H1 (cell line): ENCODE measurements around the gene FCHSD1. TPM values are rescaled to one million over a fixed set of nuclear protein-coding genes. Genes with fewer than 3 reads are reported as not detected.

Source experiments
- CTCF ChIA-PET: fragments of 300-600 bp; sonication (Branson Sonifier 250); formaldehyde crosslinking; loops from one replicate; lab custom pipeline; 2021; ENCODE audit not compliant: partially characterized antibody; lab: Charles Lee
- POLR2A ChIA-PET: fragments of 300-600 bp; sonication (Branson Sonifier 250); formaldehyde crosslinking; loops from one replicate; lab custom pipeline; 2021; ENCODE audit warnings: inconsistent platforms; ENCODE audit not compliant: partially characterized antibody; lab: Charles Lee
- DNase-seq, 2 experiments: peaks; one replicate each; pipeline versions ENCODE4 v3.0.0 to v3.0.0-alpha.2; 2010 to 2022; ENCODE audit warnings: low spot score in 2 of 2, low read depth in 1 of 2, mixed read lengths in 1 of 2
- FAIRE-seq: peaks from 2 replicates; lab custom pipeline; 2011; peaks lifted over from hg19 to GRCh38; lab: Jason Lieb, UNC
- H2AFZ ChIP-seq: 2 replicates; pipeline ENCODE4 v1.8.1; 2012; ENCODE audit warnings: low read length, inconsistent platforms
- H2AK5ac ChIP-seq: 2 replicates; pipeline ENCODE4 v1.6.1; 2013; ENCODE audit warnings: low read depth, low read length
- H2BK120ac ChIP-seq: replicated peaks from 2 replicates; pipeline ENCODE3; 2013; ENCODE audit warnings: low read depth, low read length, inconsistent platforms
- H2BK12ac ChIP-seq: 2 replicates; pipeline ENCODE4 v1.6.1; 2013; ENCODE audit warnings: low read depth, low read length
- H2BK15ac ChIP-seq: 2 replicates; pipeline ENCODE4 v1.6.1; 2013; ENCODE audit warnings: low read length
- H2BK20ac ChIP-seq: 2 replicates; pipeline ENCODE4 v1.6.1; 2013; ENCODE audit warnings: low read length
- H2BK5ac ChIP-seq: 2 replicates; pipeline ENCODE4 v1.6.1; 2013; ENCODE audit warnings: low read depth, low read length
- H3K14ac ChIP-seq: 2 replicates; pipeline ENCODE4 v1.6.1; 2013; ENCODE audit warnings: inconsistent platforms; ENCODE audit not compliant: insufficient read length
- H3K18ac ChIP-seq: 2 replicates; pipeline ENCODE4 v1.6.1; 2013; ENCODE audit warnings: low read length; ENCODE audit errors: extremely low read depth
- H3K23ac ChIP-seq: 2 replicates; pipeline ENCODE4 v1.6.1; 2013; ENCODE audit warnings: inconsistent platforms; ENCODE audit not compliant: insufficient read length
- H3K23me2 ChIP-seq: 2 replicates; pipeline ENCODE4 v1.6.1; 2013; ENCODE audit warnings: low read depth, low read length
- H3K27ac ChIP-seq: 2 replicates; pipeline ENCODE4 v1.6.1; 2011; ENCODE audit warnings: low read depth, low read length, inconsistent platforms
- H3K27me3 ChIP-seq, 4 experiments: replicated peaks in 1 of 4; 1 replicate in 1 of 4; 2 replicates in 3 of 4; pipeline versions ENCODE4 v1.6.1 to v1.8.1; 2011 to 2013; ENCODE audit warnings: low read length in 3 of 4, mild to moderate bottlenecking in 3 of 4, inconsistent platforms in 2 of 4, mixed read lengths in 2 of 4, moderate library complexity in 1 of 4; ENCODE audit not compliant: control insufficient read depth in 3 of 4, insufficient read depth in 3 of 4; ENCODE audit errors: extremely low read depth in 1 of 4
- H3K36me3 ChIP-seq, 4 experiments: 2 replicates each; pipeline versions ENCODE4 v1.6.1 to v1.8.1; 2011 to 2013; ENCODE audit warnings: mild to moderate bottlenecking in 4 of 4, low read length in 3 of 4, moderate library complexity in 2 of 4, control low read depth in 1 of 4, inconsistent platforms in 1 of 4; ENCODE audit not compliant: insufficient read depth in 4 of 4, control insufficient read depth in 2 of 4
- H3K4ac ChIP-seq: replicated peaks from 2 replicates; pipeline ENCODE3; 2013; ENCODE audit warnings: low read length, low read depth, mixed read lengths, inconsistent platforms; ENCODE audit not compliant: insufficient read length
- H3K4me1 ChIP-seq, 4 experiments: replicated peaks in 1 of 4; 1 replicate in 1 of 4; 2 replicates in 3 of 4; pipeline versions ENCODE4 v1.6.1 to v1.8.1; 2011 to 2013; ENCODE audit warnings: low read length in 3 of 4, inconsistent platforms in 2 of 4, mixed read lengths in 1 of 4; ENCODE audit not compliant: insufficient read depth in 4 of 4, control insufficient read depth in 3 of 4
- H3K4me2 ChIP-seq, 2 experiments: 2 replicates each; pipeline versions ENCODE4 v1.6.1 to v1.8.1; 2011 to 2013; ENCODE audit warnings: low read depth in 2 of 2, low read length in 2 of 2, control low read depth in 1 of 2, inconsistent platforms in 1 of 2, mild to moderate bottlenecking in 1 of 2; ENCODE audit not compliant: insufficient read depth in 1 of 2
- H3K4me3 ChIP-seq, 4 experiments: fragments of 200-600, 300-600 bp in 1 of 4; sonication (generic), shearing (Covaris generic), sonication (Bioruptor Twin) in 1 of 4; 2 replicates each; pipeline versions ENCODE4 v1.5.1 to v1.8.1; 2011 to 2016; ENCODE audit warnings: low read length in 4 of 4, low read depth in 3 of 4, control low read depth in 2 of 4, inconsistent platforms in 2 of 4, mild to moderate bottlenecking in 2 of 4, mixed read lengths in 1 of 4, moderate library complexity in 1 of 4; ENCODE audit not compliant: insufficient read depth in 2 of 4; ENCODE audit errors: extremely low read depth in 1 of 4
- H3K56ac ChIP-seq: replicated peaks from 2 replicates; pipeline ENCODE3; 2013; ENCODE audit warnings: low read depth, mild to moderate bottlenecking, mixed read lengths, low read length, inconsistent platforms; ENCODE audit not compliant: insufficient read length
- H3K79me1 ChIP-seq: 2 replicates; pipeline ENCODE4 v1.6.1; 2013; ENCODE audit warnings: low read depth, low read length, control low read depth
- H3K79me2 ChIP-seq, 2 experiments: 2 replicates each; pipeline versions ENCODE4 v1.6.1 to v1.8.1; 2012 to 2013; ENCODE audit warnings: low read length in 2 of 2, mild to moderate bottlenecking in 2 of 2, inconsistent platforms in 1 of 2; ENCODE audit not compliant: insufficient read depth in 2 of 2, control insufficient read depth in 1 of 2
- H3K9ac ChIP-seq, 4 experiments: replicated peaks in 1 of 4; 1 replicate in 1 of 4; 2 replicates in 3 of 4; pipeline versions ENCODE4 v1.6.1 to v1.8.1; 2011 to 2013; ENCODE audit warnings: low read depth in 3 of 4, low read length in 3 of 4, control low read depth in 2 of 4, mild to moderate bottlenecking in 2 of 4, moderate library complexity in 2 of 4, inconsistent platforms in 1 of 4; ENCODE audit errors: extremely low read depth in 1 of 4
- H3K9me3 ChIP-seq, 2 experiments: 2 replicates each; pipeline versions ENCODE4 v1.6.1 to v1.8.1; 2012 to 2013; ENCODE audit warnings: mild to moderate bottlenecking in 2 of 2, moderate library complexity in 2 of 2, control low read depth in 1 of 2, inconsistent platforms in 1 of 2, low read depth in 1 of 2, low read length in 1 of 2, mixed read lengths in 1 of 2; ENCODE audit not compliant: insufficient read depth in 2 of 2
- H4K20me1 ChIP-seq, 2 experiments: replicated peaks in 1 of 2; 2 replicates each; pipeline versions ENCODE3 to v1.8.1; 2011 to 2013; ENCODE audit warnings: inconsistent platforms in 2 of 2, low read length in 2 of 2, mild to moderate bottlenecking in 1 of 2; ENCODE audit not compliant: insufficient read depth in 2 of 2, control insufficient read depth in 1 of 2
- H4K5ac ChIP-seq: 2 replicates; pipeline ENCODE4 v1.6.1; 2013; ENCODE audit warnings: low read length, low read depth, mixed read lengths, inconsistent platforms; ENCODE audit not compliant: insufficient read length
- H4K8ac ChIP-seq: 2 replicates; pipeline ENCODE4 v1.8.0; 2013; ENCODE audit warnings: mild to moderate bottlenecking, moderate library complexity, low read length, inconsistent platforms; ENCODE audit not compliant: insufficient read depth; ENCODE audit errors: extremely low read depth
- H4K91ac ChIP-seq: replicated peaks from 2 replicates; pipeline ENCODE3; 2013; ENCODE audit warnings: low read length, mixed read lengths, inconsistent platforms; ENCODE audit not compliant: insufficient read length
- CBX8 ChIP-seq: fragments of 300-800, 300-1000 bp; sonication (generic); IDR thresholded peaks from 2 replicates; pipeline ENCODE4 v1.7.1; 2016; ENCODE audit warnings: low read depth, low read length, borderline replicate concordance
- FOSL1 ChIP-seq: IDR thresholded peaks from 2 replicates; pipeline ENCODE4 v1.6.1; 2011; ENCODE audit warnings: mild to moderate bottlenecking, low read depth, low read length, moderate library complexity; ENCODE audit not compliant: insufficient read depth
- JUND ChIP-seq: IDR thresholded peaks from 2 replicates; pipeline ENCODE4 v1.6.1; 2011; ENCODE audit warnings: mild to moderate bottlenecking, improper control_type of control experiment, low read length
- KDM4A ChIP-seq: IDR thresholded peaks from one replicate; pipeline ENCODE4 v1.7.1; 2012; ENCODE audit warnings: low read depth, mild to moderate bottlenecking, moderate library complexity, low read length, inconsistent platforms; ENCODE audit not compliant: severe bottlenecking
- POLR2A ChIP-seq, 2 experiments: IDR thresholded peaks; 1 replicate in 1 of 2; 2 replicates in 1 of 2; pipeline ENCODE4 v1.6.1; 2011; ENCODE audit warnings: low read depth in 2 of 2, low read length in 2 of 2, mild to moderate bottlenecking in 2 of 2; ENCODE audit errors: control extremely low read depth in 1 of 2
- RFX5 ChIP-seq: IDR thresholded peaks from 2 replicates; pipeline ENCODE4 v1.6.1; 2011; ENCODE audit warnings: low read depth, low read length, improper control_type of control experiment, borderline replicate concordance
- SIN3A ChIP-seq, 2 experiments: IDR thresholded peaks in 1 of 2; conservative IDR thresholded peaks in 1 of 2; 2 replicates each; pipeline ENCODE4 v1.6.1; 2011 to 2012; ENCODE audit warnings: low read length in 2 of 2, improper control_type of control experiment in 1 of 2, low read depth in 1 of 2, mild to moderate bottlenecking in 1 of 2
- SP1 ChIP-seq: IDR thresholded peaks from 2 replicates; pipeline ENCODE4 v1.6.1; 2011; ENCODE audit warnings: low read depth, low read length
- SRF ChIP-seq: IDR thresholded peaks from 2 replicates; pipeline ENCODE4 v1.6.1; 2011; ENCODE audit warnings: mild to moderate bottlenecking, low read depth, low read length, moderate library complexity
- TAF1 ChIP-seq: IDR thresholded peaks from 2 replicates; pipeline ENCODE4 v1.6.1; 2011; ENCODE audit warnings: mild to moderate bottlenecking, low read depth, low read length
- YY1 ChIP-seq: IDR thresholded peaks from 2 replicates; pipeline ENCODE4 v1.6.1; 2011; ENCODE audit warnings: low read depth, mild to moderate bottlenecking, low read length
- WGBS, 2 experiments: shearing (Covaris generic) in 1 of 2; methylation state at CpG; one replicate each; pipeline versions ENCODE4 v1.1.6 to v1.1.7; 2013 to 2015; ENCODE audit warnings: low lambda C conversion rate in 2 of 2, mixed read lengths in 2 of 2, inconsistent platforms in 1 of 2, low coverage in 1 of 2, missing lambda C conversion rate in 1 of 2; ENCODE audit not compliant: insufficient replicate concordance in 2 of 2, insufficient coverage in 1 of 2, insufficient read length in 1 of 2; ENCODE audit errors: extremely low coverage in 1 of 2, missing lambda C conversion rate in 1 of 2; 5-methylcytosine and 5-hydroxymethylcytosine counted together
- polyA plus RNA-seq, 7 experiments: library from polyadenylated mRNA; depleted of rRNA in 3 of 7; stranded (reverse) in 5 of 7; unstranded in 2 of 7; fragments of >200 nt in 5 of 7; fragments of 200-250 nt in 2 of 7; gene quantifications; 1 replicate in 5 of 7; 2 replicates in 1 of 7; 4 replicates in 1 of 7; pipeline versions ENCODE4 v1.2.1 to v1.2.3, GENCODE V29; 2011 to 2013; ENCODE audit warnings: missing spikeins in 2 of 7, mixed read lengths in 2 of 7
- total RNA-seq: library from RNA; stranded (reverse); fragmentation: NEBNext Ultra II Directional; extraction: Animal tissue kit (Norgen Biotek cat#: 25700); gene quantifications from 2 replicates; pipeline ENCODE4 v1.2.1, GENCODE V29; 2021
- TF ChIP-seq, protein P1 (sequence below), 3 experiments: IDR thresholded peaks; 1 replicate in 2 of 3; 2 replicates in 1 of 3; pipeline versions ENCODE4 v1.5.1 to v1.6.1; 2011; ENCODE audit warnings: low read length in 3 of 3, mild to moderate bottlenecking in 3 of 3, inconsistent platforms in 2 of 3, low read depth in 1 of 3, moderate library complexity in 1 of 3; ENCODE audit not compliant: insufficient read depth in 1 of 3; ENCODE audit errors: control extremely low read depth in 1 of 3

FCHSD1 gene
- total and polyA plus RNA-seq, 2 of the 8 experiments (the other 6 are each of a cell fraction or from before 2014, with no cell fraction given) = 22.0 to 30.1 TPM

DNA sequence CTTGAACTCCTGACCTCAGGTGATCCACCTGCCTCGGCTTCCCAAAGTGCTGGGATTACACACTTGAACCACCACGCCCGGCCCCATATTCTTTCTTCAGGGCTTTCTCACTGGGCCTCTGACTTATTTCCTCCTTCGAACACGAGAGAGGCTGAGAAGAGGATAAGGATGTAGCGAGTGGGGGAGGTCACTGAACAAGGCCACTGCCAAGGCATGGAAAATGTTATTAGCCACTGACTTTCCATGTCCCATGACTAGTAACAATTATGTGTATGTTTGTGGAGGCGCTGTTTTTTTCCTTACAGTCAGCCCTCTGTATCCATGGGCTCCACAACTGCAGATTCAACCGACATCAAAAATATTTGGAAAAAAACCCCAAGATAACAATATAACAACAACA is 12.3 kb upstream of the FCHSD1 start:
- Histone ChIP-seq H2BK15ac (no peak overlapping the region), H2BK12ac (no peak overlapping the region), H3K4me3 (no peak overlapping the region), H3K9me3 (no peaks in the 10 kb centered on the region), H3K23me2 (no peaks in the 10 kb centered on the region), H4K8ac (no peak overlapping the region), H3K36me3 (peaks cover 3 to 20% (median 16%) of the 10 kb centered on the region in 4 experiments; a peak in 6 of 8 replicates), H3K27ac (no peak overlapping the region), H3K23ac (no peak overlapping the region), H2AK5ac (no peak overlapping the region), H2BK5ac (no peak overlapping the region), H4K20me1 (no peaks in the 10 kb centered on the region), H2AFZ (no peak overlapping the region), H3K4me1 (no peaks in the 10 kb centered on the region; a peak in 2 of 7 replicates), H3K79me1 (no peaks in the 10 kb centered on the region), H3K14ac (no peak overlapping the region), H4K5ac (no peak overlapping the region), H3K18ac (no peak overlapping the region), H3K4me2 (no peak overlapping the region), H4K91ac (no peak overlapping the region), H3K27me3 (no peaks in the 10 kb centered on the region), H2BK120ac (no peak overlapping the region), H3K79me2 (no peaks in the 10 kb centered on the region), H3K56ac (no peak overlapping the region), H2BK20ac (no peak overlapping the region), H3K9ac (no peak overlapping the region; a peak in 1 of 7 replicates), H3K4ac (no peak overlapping the region)
- ChIA-PET POLR2A (interaction anchor here (0.9 to 4.3 kb wide), 4 partner anchors 10 to 214 kb away, joined by 4 to 23 read pairs (median 4); partner anchors contain the start of genes ARAP3 and FCHSD1), CTCF (interaction anchor here (0.6 to 2.5 kb wide), 12 partner anchors 10 to 287 kb away, joined by 3 to 8 read pairs (median 4); no protein-coding TSS in a partner anchor)
- no peak for DNase-seq
- WGBS, 2 experiments = 90% methylated on average over 8 of the region's 8 CpGs; no CpG with 5 or more reads in 1 of the 2 experiments
- FAIRE-seq = no peak
- TF ChIP-seq POLR2A (IDR thresholded peaks at IDR 0.05; ENCODE audit: control extremely low read depth in 1 of 2, low read depth in 2 of 2, low read length in 2 of 2) (no peak), SIN3A (conservative IDR thresholded peaks at IDR 0.05 in 1 of 2, IDR thresholded peaks at IDR 0.05 in 1 of 2; ENCODE audit: low read depth in 1 of 2, low read length in 2 of 2) (no peak), FOSL1 (no peak), RFX5 (no peak), YY1 (no peak), SP1 (no peak), TAF1 (no peak), JUND (no peak), CBX8 (no peak), KDM4A (no peak), SRF (no peak)
- TF ChIP-seq, protein P1, sequence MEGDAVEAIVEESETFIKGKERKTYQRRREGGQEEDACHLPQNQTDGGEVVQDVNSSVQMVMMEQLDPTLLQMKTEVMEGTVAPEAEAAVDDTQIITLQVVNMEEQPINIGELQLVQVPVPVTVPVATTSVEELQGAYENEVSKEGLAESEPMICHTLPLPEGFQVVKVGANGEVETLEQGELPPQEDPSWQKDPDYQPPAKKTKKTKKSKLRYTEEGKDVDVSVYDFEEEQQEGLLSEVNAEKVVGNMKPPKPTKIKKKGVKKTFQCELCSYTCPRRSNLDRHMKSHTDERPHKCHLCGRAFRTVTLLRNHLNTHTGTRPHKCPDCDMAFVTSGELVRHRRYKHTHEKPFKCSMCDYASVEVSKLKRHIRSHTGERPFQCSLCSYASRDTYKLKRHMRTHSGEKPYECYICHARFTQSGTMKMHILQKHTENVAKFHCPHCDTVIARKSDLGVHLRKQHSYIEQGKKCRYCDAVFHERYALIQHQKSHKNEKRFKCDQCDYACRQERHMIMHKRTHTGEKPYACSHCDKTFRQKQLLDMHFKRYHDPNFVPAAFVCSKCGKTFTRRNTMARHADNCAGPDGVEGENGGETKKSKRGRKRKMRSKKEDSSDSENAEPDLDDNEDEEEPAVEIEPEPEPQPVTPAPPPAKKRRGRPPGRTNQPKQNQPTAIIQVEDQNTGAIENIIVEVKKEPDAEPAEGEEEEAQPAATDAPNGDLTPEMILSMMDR (IDR thresholded peaks at IDR 0.05; ENCODE audit: control extremely low read depth in 1 of 3, insufficient read depth in 1 of 3, low read depth in 1 of 3, low read length in 3 of 3) = no peak
